Astrocyte (in vitro differentiated cells and primary cell): ENCODE results near the gene CELF1. TPM values are rescaled to one million over a fixed set of nuclear protein-coding genes. Genes with fewer than 3 reads are reported as not detected.

Experiments used
- DNase-seq: peaks from one replicate; pipeline ENCODE4 v3.0.0-alpha.2; 2010; ENCODE audit warnings: low read depth
- FAIRE-seq: peaks from 2 replicates; lab custom pipeline; 2011; peaks lifted over from hg19 to GRCh38; lab: Jason Lieb, UNC
- H2AFZ ChIP-seq: 2 replicates; pipeline ENCODE4 v1.6.0; 2012; ENCODE audit warnings: low read depth, low read length, inconsistent platforms
- H3K27ac ChIP-seq: 2 replicates; pipeline ENCODE4 v1.5.1; 2011; ENCODE audit warnings: low read depth, low read length, inconsistent platforms
- H3K27me3 ChIP-seq: 2 replicates; pipeline ENCODE4 v1.6.0; 2011; ENCODE audit warnings: low read length, inconsistent platforms; ENCODE audit not compliant: insufficient read depth
- H3K36me3 ChIP-seq: 2 replicates; pipeline ENCODE4 v1.5.1; 2011; ENCODE audit warnings: low read length, inconsistent platforms; ENCODE audit not compliant: insufficient read depth
- H3K4me1 ChIP-seq: 2 replicates; pipeline ENCODE4 v1.5.1; 2011; ENCODE audit warnings: low read length, inconsistent platforms; ENCODE audit not compliant: insufficient read depth
- H3K4me2 ChIP-seq: 2 replicates; pipeline ENCODE4 v1.6.0; 2012; ENCODE audit warnings: low read length, inconsistent platforms
- H3K4me3 ChIP-seq: 2 replicates; pipeline ENCODE4 v1.5.1; 2011; ENCODE audit warnings: low read depth, mild to moderate bottlenecking, low read length, inconsistent platforms; ENCODE audit not compliant: insufficient read depth
- H3K79me2 ChIP-seq: 2 replicates; pipeline ENCODE4 v1.6.0; 2012; ENCODE audit warnings: mild to moderate bottlenecking, low read length, inconsistent platforms; ENCODE audit not compliant: insufficient read depth
- H3K9ac ChIP-seq: 2 replicates; pipeline ENCODE4 v1.6.0; 2012; ENCODE audit warnings: mild to moderate bottlenecking, low read length, inconsistent platforms
- H3K9me3 ChIP-seq: 2 replicates; pipeline ENCODE4 v1.5.1; 2012; ENCODE audit warnings: low read depth, mild to moderate bottlenecking, low read length, inconsistent platforms; ENCODE audit not compliant: insufficient read depth
- H4K20me1 ChIP-seq: 2 replicates; pipeline ENCODE4 v1.6.0; 2012; ENCODE audit warnings: low read length, inconsistent platforms; ENCODE audit not compliant: insufficient read depth
- H3K27ac Mint-ChIP-seq: one replicate; pipeline ENCODE4 v1.8.0; 2021; ENCODE audit warnings: mild to moderate bottlenecking, mixed read lengths; ENCODE audit not compliant: unreplicated experiment
- H3K27me3 Mint-ChIP-seq: one replicate; pipeline ENCODE4 v1.8.0; 2021; ENCODE audit warnings: low read depth, mixed read lengths; ENCODE audit not compliant: unreplicated experiment
- H3K36me3 Mint-ChIP-seq: one replicate; pipeline ENCODE4 v1.8.0; 2021; ENCODE audit warnings: low read depth, mixed read lengths; ENCODE audit not compliant: unreplicated experiment
- H3K4me1 Mint-ChIP-seq: one replicate; pipeline ENCODE4 v1.8.0; 2021; ENCODE audit warnings: low read depth, mixed read lengths; ENCODE audit not compliant: unreplicated experiment
- H3K4me3 Mint-ChIP-seq: one replicate; pipeline ENCODE4 v1.8.0; 2021; ENCODE audit warnings: mild to moderate bottlenecking, moderate library complexity, mixed read lengths; ENCODE audit not compliant: unreplicated experiment
- H3K9me3 Mint-ChIP-seq: one replicate; pipeline ENCODE4 v1.8.0; 2021; ENCODE audit warnings: mild to moderate bottlenecking, mixed read lengths; ENCODE audit not compliant: unreplicated experiment
- CTCF ChIP-seq: IDR thresholded peaks from 2 replicates; pipeline ENCODE4 v1.5.1; 2011; ENCODE audit warnings: low read depth, mild to moderate bottlenecking, inconsistent platforms, low read length, moderate library complexity; ENCODE audit not compliant: insufficient read depth
- EZH2 ChIP-seq: IDR thresholded peaks from 2 replicates; pipeline ENCODE4 v1.6.1; 2012; ENCODE audit warnings: mild to moderate bottlenecking, low read length, inconsistent platforms; ENCODE audit not compliant: insufficient read depth
- total RNA-seq: library from RNA; stranded (reverse); gene quantifications from 2 replicates; pipeline ENCODE4 v1.2.1, GENCODE V29; 2021

The CELF1 gene
- total RNA-seq, 1 donor from 2014 or later: 101 TPM

DNA sequence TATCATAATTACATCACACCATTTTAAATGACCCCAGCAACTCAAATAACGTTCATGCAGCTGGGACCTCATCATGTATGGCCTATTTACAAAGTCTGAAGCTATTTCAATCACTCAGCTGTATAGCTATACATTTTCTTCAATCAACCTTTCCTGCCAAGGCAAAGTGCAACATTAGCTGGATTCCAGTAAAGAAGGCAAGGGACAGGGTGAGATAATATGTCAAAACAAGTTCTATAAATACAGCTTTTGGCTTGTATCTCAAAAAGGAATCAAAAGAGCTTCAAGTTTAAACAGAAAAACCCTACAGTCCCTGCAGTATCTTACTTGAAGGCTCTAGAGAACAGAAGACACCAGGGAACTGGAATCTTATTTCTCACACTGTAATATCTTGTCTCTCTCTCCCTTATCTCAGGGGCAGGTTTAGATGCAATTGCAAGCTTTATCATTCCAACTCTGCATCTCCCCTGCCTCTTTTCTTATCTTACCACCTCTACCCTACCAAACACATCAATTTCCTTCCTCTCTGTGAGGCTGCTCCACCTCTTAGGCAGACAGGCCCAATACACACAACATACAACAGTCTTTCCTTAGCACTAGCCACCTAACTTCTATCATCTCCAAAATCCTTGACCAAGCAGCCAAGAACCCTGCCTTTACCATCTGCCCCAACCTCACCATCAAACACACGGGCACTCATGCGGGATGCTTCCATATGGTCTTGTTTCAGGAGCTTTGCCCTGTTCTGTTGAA, 34.5 kb downstream of the CELF1 start:
- H3K4me3 ChIP-seq: no peak overlapping the region
- Mint-ChIP-seq H3K27me3 (no peaks in the 10 kb centered on the region), H3K4me1 (peaks cover 48% of the 10 kb centered on the region), H3K27ac (peak overlapping the region; percentile 13), H3K9me3 (no peaks in the 10 kb centered on the region), H3K36me3 (peaks cover 5% of the 10 kb centered on the region), H3K4me3 (no peak overlapping the region)
- TF ChIP-seq EZH2 (no peak), CTCF (no peak)
- no peaks in the 10 kb centered on the region for H3K9me3 ChIP-seq
- H3K36me3 ChIP-seq: no peaks in the 10 kb centered on the region
- H3K4me2 ChIP-seq: no peak overlapping the region
- no peak overlapping the region for H3K9ac ChIP-seq
- H3K79me2 ChIP-seq: peaks cover 98% of the 10 kb centered on the region
- no peak for FAIRE-seq
- no peak overlapping the region for H2AFZ ChIP-seq
- H4K20me1 ChIP-seq: peaks cover 75% of the 10 kb centered on the region
- peaks cover 18% of the 10 kb centered on the region for H3K4me1 ChIP-seq
- DNase-seq: no peak
- H3K27me3 ChIP-seq: no peaks in the 10 kb centered on the region
- no peak overlapping the region for H3K27ac ChIP-seq

- no peak overlapping the region for H3K27ac ChIP-seq
- no peak overlapping the region for H3K4me2 ChIP-seq
- no peaks in the 10 kb centered on the region for H3K9me3 Mint-ChIP-seq
- H2AFZ ChIP-seq: no peak overlapping the region
- peaks cover 66% of the 10 kb centered on the region for H4K20me1 ChIP-seq
- H3K36me3 ChIP-seq: no peaks in the 10 kb centered on the region
- H3K27ac Mint-ChIP-seq: no peak overlapping the region
- peaks cover 5% of the 10 kb centered on the region for H3K36me3 Mint-ChIP-seq
- no peak overlapping the region for H3K9ac ChIP-seq
- no peak for TF ChIP-seq CTCF
- TF ChIP-seq EZH2: no peak
- FAIRE-seq (no peak), DNase-seq (no peak)
- H3K4me1 Mint-ChIP-seq: peaks cover 50% of the 10 kb centered on the region
- no peaks in the 10 kb centered on the region for H3K27me3 ChIP-seq
- peaks cover 96% of the 10 kb centered on the region for H3K79me2 ChIP-seq
- peaks cover 22% of the 10 kb centered on the region for H3K4me1 ChIP-seq
- no peaks in the 10 kb centered on the region for H3K9me3 ChIP-seq
- no peak overlapping the region for H3K4me3 ChIP-seq
- H3K27me3 Mint-ChIP-seq: no peaks in the 10 kb centered on the region
- H3K4me3 Mint-ChIP-seq: no peak overlapping the region
Observed at GRCh38 chr11:47516984-47517853, 35.7 kb downstream of the CELF1 start.
